SJCRH30 (cell line): Measurements from ENCODE around the gene ADSS2. TPM values are rescaled to one million over a fixed set of nuclear protein-coding genes. Genes with fewer than 3 reads are reported as not detected.

Experiments
- DNase-seq, 2 experiments: peaks; one replicate each; pipeline ENCODE4 v3.0.0-alpha.2; 2015 to 2020
- H3K27ac ChIP-seq: fragments of 250-450 bp; sonication (Bioruptor Pico); 2 replicates; pipeline ENCODE4 v1.5.1; 2020; ENCODE audit warnings: mild to moderate bottlenecking, moderate library complexity
- H3K27me3 ChIP-seq: fragments of 250-450 bp; sonication (Bioruptor Pico); 2 replicates; pipeline ENCODE4 v1.5.1; 2020; ENCODE audit warnings: mild to moderate bottlenecking, moderate library complexity
- H3K36me3 ChIP-seq: fragments of 250-450 bp; sonication (Bioruptor Pico); 2 replicates; pipeline ENCODE4 v1.5.1; 2020; ENCODE audit warnings: mild to moderate bottlenecking, moderate library complexity
- H3K4me1 ChIP-seq: fragments of 250-450 bp; sonication (Bioruptor Pico); 2 replicates; pipeline ENCODE4 v1.5.1; 2020; ENCODE audit warnings: mild to moderate bottlenecking, moderate library complexity
- H3K4me3 ChIP-seq: fragments of 250-450 bp; sonication (Bioruptor Pico); 2 replicates; pipeline ENCODE4 v1.5.1; 2020; ENCODE audit warnings: mild to moderate bottlenecking, moderate library complexity
- H3K9me3 ChIP-seq: fragments of 250-450 bp; sonication (Bioruptor Pico); replicated peaks from 2 replicates; pipeline ENCODE4 v1.5.1; 2020; ENCODE audit warnings: mild to moderate bottlenecking, moderate library complexity
- total RNA-seq: library from RNA; depleted of rRNA; stranded (reverse); fragments of >200 nt; shearing (Covaris generic); gene quantifications from 2 replicates; pipeline ENCODE4 v1.2.3, GENCODE V29; 2014

The ADSS2 gene
- total RNA-seq, 1 experiment from 2014 or later: 47.4 TPM

- Histone ChIP-seq H3K27me3 (no peaks in the 10 kb centered on the region), H3K4me1 (peaks cover 12% of the 10 kb centered on the region; the same call in 1 of the 2 replicates), H3K4me3 (peak overlapping the region; percentile 92), H3K36me3 (peaks cover 2% of the 10 kb centered on the region; the same call in 1 of the 2 replicates), H3K27ac (peak overlapping the region; percentile 79), H3K9me3 (no peaks in the 10 kb centered on the region)
- DNase-seq: peak; percentile 56 to 62
These were observed 841 bp downstream of the ADSS2 start for GRCh38 chr1:244450597-244451538.

- Histone ChIP-seq H3K27me3 (no peaks in the 10 kb centered on the region), H3K4me1 (peaks cover 12% of the 10 kb centered on the region; the same call in 1 of the 2 replicates), H3K36me3 (peaks cover 2% of the 10 kb centered on the region; the same call in 1 of the 2 replicates), H3K4me3 (peak overlapping the region; percentile 92), H3K27ac (no peak overlapping the region), H3K9me3 (no peaks in the 10 kb centered on the region)
- DNase-seq: no peak
These were observed 1.7 kb downstream of the ADSS2 start for GRCh38 chr1:244449936-244450508.

GRCh38 chr1:244448279-244449036, 3.3 kb downstream of the ADSS2 start:
- Histone ChIP-seq H3K36me3 (peaks cover 5% of the 10 kb centered on the region; the same call in 1 of the 2 replicates), H3K4me3 (no peak overlapping the region), H3K9me3 (no peaks in the 10 kb centered on the region), H3K4me1 (peaks cover 12% of the 10 kb centered on the region; the same call in 1 of the 2 replicates), H3K27me3 (no peaks in the 10 kb centered on the region), H3K27ac (no peak overlapping the region)
- no peak for DNase-seq

- DNase-seq: no peak
- H3K4me3 ChIP-seq: no peak overlapping the region
- H3K36me3 ChIP-seq: peaks cover 7% of the 10 kb centered on the region; the same call in 1 of the 2 replicates
- H3K27me3 ChIP-seq: no peaks in the 10 kb centered on the region
- no peaks in the 10 kb centered on the region for H3K9me3 ChIP-seq
- H3K27ac ChIP-seq: no peak overlapping the region
- H3K4me1 ChIP-seq: peaks cover 12% of the 10 kb centered on the region; the same call in 1 of the 2 replicates
These were observed 4.2 kb downstream of the ADSS2 start for GRCh38 chr1:244447552-244447951.

GRCh38 chr1:244447024-244447423, 4.7 kb downstream of the ADSS2 start:
- H3K4me1 ChIP-seq: peaks cover 12% of the 10 kb centered on the region; the same call in 1 of the 2 replicates

GRCh38 chr1:244445320-244446181, 6.2 kb downstream of the ADSS2 start:
- Histone ChIP-seq H3K27ac (no peak overlapping the region), H3K27me3 (no peaks in the 10 kb centered on the region), H3K9me3 (0 out of 2 replicates have a peak, but pooled peaks cover 3% of the 10 kb centered on the region), H3K4me3 (no peak overlapping the region), H3K36me3 (peaks cover 11% of the 10 kb centered on the region), H3K4me1 (peaks cover 12% of the 10 kb centered on the region; the same call in 1 of the 2 replicates)
- DNase-seq: peak in 1 of 2 experiments; percentile 13

More at GRCh38 chr1:244447024-244447423, 4.7 kb downstream of the ADSS2 start:
- Histone ChIP-seq H3K27me3 (no peaks in the 10 kb centered on the region), H3K27ac (no peak overlapping the region), H3K9me3 (0 out of 2 replicates have a peak, but pooled peaks cover 1% of the 10 kb centered on the region), H3K36me3 (peaks cover 11% of the 10 kb centered on the region), H3K4me3 (no peak overlapping the region)
- DNase-seq: no peak

GRCh38 chr1:244444854-244445253, 6.9 kb downstream of the ADSS2 start:
- no peaks in the 10 kb centered on the region for H3K27me3 ChIP-seq
- H3K36me3 ChIP-seq: peaks cover 11% of the 10 kb centered on the region
- no peak overlapping the region for H3K27ac ChIP-seq
- peaks cover 8% of the 10 kb centered on the region; the same call in 1 of the 2 replicates for H3K4me1 ChIP-seq
- 0 out of 2 replicates have a peak, but pooled peaks cover 3% of the 10 kb centered on the region for H3K9me3 ChIP-seq
- H3K4me3 ChIP-seq: no peak overlapping the region
- DNase-seq: no peak

GRCh38 chr1:244442850-244443249, 8.9 kb downstream of the ADSS2 start:
- 0 out of 2 replicates have a peak, but pooled peaks cover 3% of the 10 kb centered on the region for H3K9me3 ChIP-seq
- peaks cover 8% of the 10 kb centered on the region; the same call in 1 of the 2 replicates for H3K4me1 ChIP-seq
- DNase-seq: no peak
- H3K36me3 ChIP-seq: peaks cover 11% of the 10 kb centered on the region
- H3K27ac ChIP-seq: no peak overlapping the region
- H3K27me3 ChIP-seq: no peaks in the 10 kb centered on the region
- no peak overlapping the region for H3K4me3 ChIP-seq

GRCh38 chr1:244439391-244440032, 12.2 kb downstream of the ADSS2 start:
- no peak overlapping the region for H3K4me3 ChIP-seq
- no peak for DNase-seq
- 0 out of 2 replicates have a peak, but pooled peaks cover 3% of the 10 kb centered on the region for H3K9me3 ChIP-seq
- no peaks in the 10 kb centered on the region for H3K27me3 ChIP-seq
- no peaks in the 10 kb centered on the region; the same call in 1 of the 2 replicates for H3K4me1 ChIP-seq
- H3K36me3 ChIP-seq: peaks cover 19% of the 10 kb centered on the region
- H3K27ac ChIP-seq: no peak overlapping the region

GRCh38 chr1:244437086-244437468, 14.6 kb downstream of the ADSS2 start:
- H3K4me1 ChIP-seq: no peaks in the 10 kb centered on the region; the same call in 1 of the 2 replicates
- no peak overlapping the region for H3K27ac ChIP-seq
- H3K27me3 ChIP-seq: no peaks in the 10 kb centered on the region
- DNase-seq: no peak
- no peak overlapping the region for H3K4me3 ChIP-seq
- peaks cover 23% of the 10 kb centered on the region for H3K36me3 ChIP-seq
- 0 out of 2 replicates have a peak, but pooled peaks cover 2% of the 10 kb centered on the region for H3K9me3 ChIP-seq

GRCh38 chr1:244436336-244437085, 15.2 kb downstream of the ADSS2 start:
- Histone ChIP-seq H3K36me3 (peaks cover 28% of the 10 kb centered on the region), H3K27me3 (no peaks in the 10 kb centered on the region), H3K4me3 (no peak overlapping the region), H3K4me1 (no peaks in the 10 kb centered on the region; the same call in 1 of the 2 replicates), H3K9me3 (no peaks in the 10 kb centered on the region), H3K27ac (no peak overlapping the region)
- no peak for DNase-seq

GRCh38 chr1:244435562-244436205, 16.0 kb downstream of the ADSS2 start:
- H3K36me3 ChIP-seq: peaks cover 31% of the 10 kb centered on the region
- no peaks in the 10 kb centered on the region; the same call in 1 of the 2 replicates for H3K4me1 ChIP-seq
- no peak for DNase-seq
- no peaks in the 10 kb centered on the region for H3K27me3 ChIP-seq
- H3K9me3 ChIP-seq: no peaks in the 10 kb centered on the region
- no peak overlapping the region for H3K27ac ChIP-seq
- no peak overlapping the region for H3K4me3 ChIP-seq
